ENCODE measurements around the gene RPLP2. TPM values are rescaled to one million over a fixed set of nuclear protein-coding genes. Genes with fewer than 3 reads are reported as not detected.
A peak's percentile ranks its signal among the peaks of the same experiment; 100 is the strongest.

Gene RPLP2
- total and polyA plus RNA-seq, 2 experiments from 2014 or later: 263 to 726 TPM

DNA sequence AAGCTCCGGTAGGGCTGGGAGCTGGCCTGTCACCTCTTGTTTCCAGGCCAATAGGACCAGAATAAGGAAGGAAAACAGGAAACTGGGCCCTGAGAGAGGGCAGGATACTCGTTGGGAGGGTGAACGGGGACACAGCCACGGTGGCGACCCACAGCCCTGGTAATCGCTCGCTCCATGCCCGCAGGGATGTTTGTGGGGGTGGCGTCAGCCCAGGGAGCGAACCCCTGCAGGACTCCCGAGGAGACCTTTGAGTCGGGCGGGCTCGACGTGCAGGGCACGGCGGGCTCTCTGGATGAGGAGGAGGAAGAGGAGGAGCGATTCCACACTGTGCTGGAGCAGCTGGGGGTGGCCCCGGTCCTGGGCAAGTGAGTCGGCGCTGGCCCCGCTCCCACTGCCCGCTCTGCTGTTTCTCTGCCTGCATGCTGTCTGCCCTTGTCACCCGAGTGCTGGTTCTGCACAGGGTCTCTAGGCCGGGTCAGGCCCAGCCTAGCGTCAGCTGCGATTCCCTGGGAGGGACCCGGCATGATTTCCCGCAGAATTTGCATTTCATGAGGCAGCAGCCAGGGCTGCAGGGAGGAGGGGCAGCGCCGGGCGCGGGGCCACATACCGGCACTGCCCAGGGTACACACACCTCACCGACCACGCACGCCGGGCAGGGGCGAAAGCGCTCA, 19.5 kb downstream of the RPLP2 start:
- peaks cover 3% of the 10 kb centered on the region; the same call in 1 of the 2 replicates for H3K36me3 ChIP-seq (ENCODE audit: low read depth)
- no peak overlapping the region for H3K27ac ChIP-seq
- no peaks in the 10 kb centered on the region for H3K9me3 ChIP-seq (ENCODE audit: low read depth)
- H2AFZ ChIP-seq: no peak overlapping the region
- no peak overlapping the region for H3K4me2 ChIP-seq (ENCODE audit: unreplicated experiment)
- H3K9ac ChIP-seq: no peak overlapping the region
- TF ChIP-seq EZH2phosphoT487 (IDR thresholded peaks at IDR 0.05; ENCODE audit: insufficient read depth, low read depth) (no peak), EZH2 (IDR thresholded peaks at IDR 0.05; ENCODE audit: insufficient read depth, poor library complexity, severe bottlenecking) (peak; percentile 21)
- no peak overlapping the region for H3K4me3 ChIP-seq
- H3K79me2 ChIP-seq (ENCODE audit: insufficient read depth): peaks cover 11% of the 10 kb centered on the region
- no peaks in the 10 kb centered on the region for H4K20me1 ChIP-seq (ENCODE audit: insufficient read depth)
- H3K27me3 ChIP-seq (replicated peaks; ENCODE audit: insufficient read depth): peaks cover 7% of the 10 kb centered on the region; the same call in 1 of the 2 replicates
- DNase-seq: no peak
- H3K4me1 ChIP-seq (ENCODE audit: insufficient read depth): peaks cover 9% of the 10 kb centered on the region; the same call in 1 of the 2 replicates
- in situ Hi-C loops (cut with MboI): no loop called here
- no peaks in the 10 kb centered on the region for H3F3A ChIP-seq (ENCODE audit: insufficient read depth)
- no peaks in the 10 kb centered on the region for H3K9me2 ChIP-seq (ENCODE audit: insufficient read depth)
- 28 to 35% methylated on average over 39 to 40 of the region's 40 CpGs for WGBS, 2 experiments (ENCODE audit: low coverage in 1 of 2, low lambda C conversion rate in 2 of 2, missing lambda C conversion rate in 2 of 2)

DNA sequence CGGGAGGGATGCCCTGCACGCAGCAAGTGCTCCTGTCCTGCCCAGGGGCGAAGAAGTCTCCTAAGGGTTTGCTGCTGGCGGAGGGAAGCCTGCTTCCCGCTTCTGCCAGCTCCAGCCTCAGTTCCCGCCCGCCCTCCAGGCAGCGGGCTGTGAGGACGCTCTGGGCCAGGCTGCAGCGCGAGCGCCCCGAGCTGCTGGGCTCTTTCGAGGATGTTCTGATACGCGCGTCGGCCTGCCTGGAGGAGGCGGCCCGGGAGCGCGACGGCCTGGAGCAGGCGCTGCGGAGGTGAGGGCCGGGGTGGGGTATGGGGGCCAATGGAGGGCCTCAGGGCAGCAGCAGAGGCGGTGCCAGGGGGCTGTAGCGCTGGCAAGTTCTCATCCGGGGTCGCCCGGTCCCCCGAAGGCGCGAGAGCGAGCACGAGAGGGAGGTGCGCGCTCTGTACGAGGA, 20.1 kb downstream of the RPLP2 start:
- in situ Hi-C loops (cut with MboI): no loop called here
- H2AFZ ChIP-seq: no peak overlapping the region
- H3K36me3 ChIP-seq (ENCODE audit: low read depth): peaks cover 3% of the 10 kb centered on the region; the same call in 1 of the 2 replicates
- H3F3A ChIP-seq (ENCODE audit: insufficient read depth): no peaks in the 10 kb centered on the region
- peaks cover 7% of the 10 kb centered on the region; the same call in 1 of the 2 replicates for H3K27me3 ChIP-seq (replicated peaks; ENCODE audit: insufficient read depth)
- WGBS, 2 experiments (ENCODE audit: low coverage in 1 of 2, low lambda C conversion rate in 2 of 2, missing lambda C conversion rate in 2 of 2): 3% methylated on average over 16 to 39 of the region's 39 CpGs
- H3K79me2 ChIP-seq (ENCODE audit: insufficient read depth): peaks cover 15% of the 10 kb centered on the region
- H3K9ac ChIP-seq: no peak overlapping the region
- no peaks in the 10 kb centered on the region for H3K9me2 ChIP-seq (ENCODE audit: insufficient read depth)
- H3K9me3 ChIP-seq (ENCODE audit: low read depth): no peaks in the 10 kb centered on the region
- peak overlapping the region; percentile 56 for H3K4me2 ChIP-seq (ENCODE audit: unreplicated experiment)
- TF ChIP-seq EZH2 (IDR thresholded peaks at IDR 0.05; ENCODE audit: insufficient read depth, poor library complexity, severe bottlenecking) (peak; percentile 9), EZH2phosphoT487 (IDR thresholded peaks at IDR 0.05; ENCODE audit: insufficient read depth, low read depth) (0 out of 2 replicates have a peak, but pooled peaks have one; percentile 36)
- no peaks in the 10 kb centered on the region for H4K20me1 ChIP-seq (ENCODE audit: insufficient read depth)
- H3K27ac ChIP-seq: no peak overlapping the region
- H3K4me3 ChIP-seq: peak overlapping the region; percentile 54
- H3K4me1 ChIP-seq (ENCODE audit: insufficient read depth): peaks cover 9% of the 10 kb centered on the region; the same call in 1 of the 2 replicates
- peak; percentile 53 for DNase-seq

DNA sequence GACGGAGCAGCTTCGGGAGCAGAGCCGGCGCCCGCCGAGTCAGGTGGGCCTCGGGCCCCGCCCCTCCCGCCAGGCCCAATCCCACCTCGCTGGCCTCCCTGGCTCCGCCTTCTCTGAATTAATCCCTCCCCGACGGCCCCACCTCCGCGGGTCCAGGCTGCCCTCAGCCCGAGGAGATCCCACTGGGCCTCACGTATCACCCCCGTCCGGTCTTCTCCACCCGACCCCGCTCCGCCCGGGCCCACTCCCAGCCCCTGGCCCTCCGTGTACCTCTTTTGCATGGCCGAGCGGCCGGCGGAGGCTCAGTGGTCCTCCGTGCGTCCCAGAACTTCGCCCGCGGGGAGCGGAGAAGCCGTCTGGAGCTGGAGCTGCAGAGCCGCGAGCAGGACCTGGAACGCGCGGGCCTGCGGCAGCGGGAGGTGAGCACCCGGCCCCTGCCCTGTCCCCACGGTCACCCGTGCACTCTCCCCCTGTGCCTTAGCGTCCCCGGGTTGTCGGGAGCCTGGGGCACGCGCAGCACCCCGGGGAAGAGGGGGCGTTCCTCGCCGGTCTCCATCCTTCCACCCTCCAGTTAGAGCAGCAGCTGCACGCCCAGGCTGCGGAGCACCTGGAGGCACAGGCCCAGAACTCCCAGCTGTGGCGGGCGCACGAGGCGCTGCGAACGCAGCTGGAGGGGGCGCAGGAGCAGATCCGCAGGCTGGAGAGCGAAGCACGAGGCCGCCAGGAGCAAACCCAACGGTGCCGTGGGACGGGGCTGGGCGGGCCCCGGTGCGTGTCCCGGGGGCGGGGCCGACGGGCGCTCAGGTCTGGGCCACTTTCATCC, 20.7 kb downstream of the RPLP2 start:
- Histone ChIP-seq H3K36me3 (ENCODE audit: low read depth) (no peaks in the 10 kb centered on the region), H3K27me3 (replicated peaks; ENCODE audit: insufficient read depth) (peaks cover 7% of the 10 kb centered on the region; the same call in 1 of the 2 replicates), H3K9ac (no peak overlapping the region), H3K79me2 (ENCODE audit: insufficient read depth) (peaks cover 21% of the 10 kb centered on the region), H3K4me2 (ENCODE audit: unreplicated experiment) (peak overlapping the region; percentile 67), H3K9me2 (ENCODE audit: insufficient read depth) (no peaks in the 10 kb centered on the region), H3K9me3 (ENCODE audit: low read depth) (no peaks in the 10 kb centered on the region), H2AFZ (peak overlapping the region; percentile 24; the same call in 1 of the 2 replicates), H4K20me1 (ENCODE audit: insufficient read depth) (no peaks in the 10 kb centered on the region), H3F3A (ENCODE audit: insufficient read depth) (no peaks in the 10 kb centered on the region), H3K4me3 (peak overlapping the region; percentile 54), H3K27ac (no peak overlapping the region), H3K4me1 (ENCODE audit: insufficient read depth) (peaks cover 14% of the 10 kb centered on the region; the same call in 1 of the 2 replicates)
- peak; percentile 85 for DNase-seq
- in situ Hi-C loops (cut with MboI): no loop called here
- WGBS, 2 experiments (ENCODE audit: low coverage in 1 of 2, low lambda C conversion rate in 2 of 2, missing lambda C conversion rate in 2 of 2): 5 to 6% methylated on average over 52 to 71 of the region's 78 CpGs
- TF ChIP-seq EZH2phosphoT487 (IDR thresholded peaks at IDR 0.05; ENCODE audit: insufficient read depth, low read depth): no peak
- TF ChIP-seq EZH2 (IDR thresholded peaks at IDR 0.05; ENCODE audit: insufficient read depth, poor library complexity, severe bottlenecking): no peak

DNA sequence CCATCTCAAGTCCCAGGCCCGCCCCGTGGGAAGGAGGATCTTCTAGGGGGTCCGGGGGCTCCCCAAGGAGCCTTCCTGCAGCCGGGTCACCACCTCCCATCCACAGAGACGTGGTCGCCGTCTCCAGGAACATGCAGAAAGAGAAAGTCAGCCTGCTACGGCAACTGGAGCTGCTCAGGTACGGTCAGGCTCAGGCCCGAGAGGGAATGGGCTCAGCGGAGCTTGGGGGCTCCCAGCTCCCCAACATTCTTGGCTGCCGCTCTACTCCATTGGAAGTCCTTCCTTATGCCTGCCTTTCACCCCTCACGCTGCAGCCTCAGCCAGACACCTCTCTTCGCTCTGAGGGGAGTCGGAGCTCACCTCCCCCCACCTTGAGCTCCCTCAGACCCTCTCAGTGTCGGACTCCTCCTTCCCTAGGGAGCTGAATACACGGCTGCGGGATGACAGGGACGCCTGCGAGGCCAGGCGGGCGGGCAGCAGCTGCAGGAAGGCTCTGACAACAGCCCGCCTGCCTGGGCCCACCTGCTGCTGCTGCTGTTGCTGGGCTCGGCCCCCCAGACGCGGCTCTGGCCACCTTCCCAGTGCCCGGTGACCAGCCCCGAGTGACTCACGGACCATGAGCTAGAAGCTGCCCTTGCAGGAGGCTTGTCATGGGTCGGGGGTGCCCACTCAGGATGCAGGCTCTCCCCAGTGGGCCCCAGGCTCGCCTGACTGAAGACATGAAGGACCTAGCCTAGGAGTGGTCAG, 21.5 kb downstream of the RPLP2 start:
- Histone ChIP-seq H3K4me3 (no peak overlapping the region), H4K20me1 (ENCODE audit: insufficient read depth) (no peaks in the 10 kb centered on the region), H2AFZ (no peak overlapping the region), H3K4me1 (ENCODE audit: insufficient read depth) (peaks cover 14% of the 10 kb centered on the region; the same call in 1 of the 2 replicates), H3K9ac (no peak overlapping the region), H3K36me3 (ENCODE audit: low read depth) (no peaks in the 10 kb centered on the region), H3K27ac (no peak overlapping the region), H3K4me2 (ENCODE audit: unreplicated experiment) (no peak overlapping the region), H3F3A (ENCODE audit: insufficient read depth) (no peaks in the 10 kb centered on the region), H3K79me2 (ENCODE audit: insufficient read depth) (peaks cover 29% of the 10 kb centered on the region), H3K9me2 (ENCODE audit: insufficient read depth) (no peaks in the 10 kb centered on the region), H3K27me3 (replicated peaks; ENCODE audit: insufficient read depth) (peaks cover 7% of the 10 kb centered on the region; the same call in 1 of the 2 replicates), H3K9me3 (ENCODE audit: low read depth) (no peaks in the 10 kb centered on the region)
- TF ChIP-seq EZH2phosphoT487 (IDR thresholded peaks at IDR 0.05; ENCODE audit: insufficient read depth, low read depth) (no peak), EZH2 (IDR thresholded peaks at IDR 0.05; ENCODE audit: insufficient read depth, poor library complexity, severe bottlenecking) (no peak)
- DNase-seq: peak; percentile 77
- WGBS, 2 experiments (ENCODE audit: low coverage in 1 of 2, low lambda C conversion rate in 2 of 2, missing lambda C conversion rate in 2 of 2): 54 to 58% methylated on average over 30 to 31 of the region's 31 CpGs
- in situ Hi-C loops (cut with MboI): no loop called here

All from GM23248 (cell line).